ENCODE data around the gene ADCY10. TPM values are rescaled to one million over a fixed set of nuclear protein-coding genes. Genes with fewer than 3 reads are reported as not detected.

Gene ADCY10
- total RNA-seq, 3 donors from 2014 or later (not counting 1 experiment from before 2014, with no cell fraction given), result 0.42 to 1.00 TPM; not detected in 1

DNA sequence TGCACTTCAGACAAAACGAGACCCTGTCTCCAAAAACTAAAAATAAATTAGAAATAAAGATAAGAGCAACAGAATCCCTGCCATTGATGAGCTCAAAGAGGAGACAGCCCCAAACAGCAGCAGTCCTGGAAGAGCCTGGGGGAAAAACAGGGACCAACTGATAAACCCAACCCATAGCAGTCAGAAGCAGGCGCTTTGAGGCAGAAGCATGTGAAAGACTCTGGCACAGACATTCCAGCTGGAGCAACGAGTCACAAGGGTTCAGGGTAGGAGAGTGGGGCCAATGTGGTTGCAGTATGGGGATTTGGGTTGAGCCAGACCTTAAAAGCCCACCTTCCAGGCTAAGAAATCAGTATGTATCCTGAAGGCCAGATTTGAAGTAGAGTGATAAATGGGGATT is 113.7 kb downstream of the ADCY10 start:
- ATAC-seq (no peak), DNase-seq (no peak)
- Histone ChIP-seq H3K4me3 (ENCODE audit: low read length) (no peak overlapping the region), H3K4me1 (ENCODE audit: control insufficient read depth, insufficient read depth, low read length) (peaks cover 13% of the 10 kb centered on the region), H3K27ac (ENCODE audit: low read length) (no peak overlapping the region), H3K27me3 (ENCODE audit: control insufficient read depth, insufficient read depth, low read length) (no peaks in the 10 kb centered on the region), H3K36me3 (ENCODE audit: control insufficient read depth, insufficient read depth, low read length) (no peaks in the 10 kb centered on the region), H3K9me3 (ENCODE audit: control insufficient read depth, insufficient read depth, low read length) (no peaks in the 10 kb centered on the region)
- Mint-ChIP-seq H3K27ac (no peak overlapping the region), H3K36me3 (no peaks in the 10 kb centered on the region), H3K27me3 (ENCODE audit: low read depth in 2 of 2) (no peaks in the 10 kb centered on the region), H3K4me1 (peaks cover 12 to 20% of the 10 kb centered on the region in 2 donors), H3K4me3 (no peak overlapping the region), H3K9me3 (no peaks in the 10 kb centered on the region)
- TF ChIP-seq, protein P1, sequence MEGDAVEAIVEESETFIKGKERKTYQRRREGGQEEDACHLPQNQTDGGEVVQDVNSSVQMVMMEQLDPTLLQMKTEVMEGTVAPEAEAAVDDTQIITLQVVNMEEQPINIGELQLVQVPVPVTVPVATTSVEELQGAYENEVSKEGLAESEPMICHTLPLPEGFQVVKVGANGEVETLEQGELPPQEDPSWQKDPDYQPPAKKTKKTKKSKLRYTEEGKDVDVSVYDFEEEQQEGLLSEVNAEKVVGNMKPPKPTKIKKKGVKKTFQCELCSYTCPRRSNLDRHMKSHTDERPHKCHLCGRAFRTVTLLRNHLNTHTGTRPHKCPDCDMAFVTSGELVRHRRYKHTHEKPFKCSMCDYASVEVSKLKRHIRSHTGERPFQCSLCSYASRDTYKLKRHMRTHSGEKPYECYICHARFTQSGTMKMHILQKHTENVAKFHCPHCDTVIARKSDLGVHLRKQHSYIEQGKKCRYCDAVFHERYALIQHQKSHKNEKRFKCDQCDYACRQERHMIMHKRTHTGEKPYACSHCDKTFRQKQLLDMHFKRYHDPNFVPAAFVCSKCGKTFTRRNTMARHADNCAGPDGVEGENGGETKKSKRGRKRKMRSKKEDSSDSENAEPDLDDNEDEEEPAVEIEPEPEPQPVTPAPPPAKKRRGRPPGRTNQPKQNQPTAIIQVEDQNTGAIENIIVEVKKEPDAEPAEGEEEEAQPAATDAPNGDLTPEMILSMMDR (IDR thresholded peaks at IDR 0.05), result no peak
- intact Hi-C loops (cut with micrococcal nuclease), result no loop called here
- WGBS (ENCODE audit: insufficient coverage), result 82% methylated on average over 3 of the region's 3 CpGs

DNA sequence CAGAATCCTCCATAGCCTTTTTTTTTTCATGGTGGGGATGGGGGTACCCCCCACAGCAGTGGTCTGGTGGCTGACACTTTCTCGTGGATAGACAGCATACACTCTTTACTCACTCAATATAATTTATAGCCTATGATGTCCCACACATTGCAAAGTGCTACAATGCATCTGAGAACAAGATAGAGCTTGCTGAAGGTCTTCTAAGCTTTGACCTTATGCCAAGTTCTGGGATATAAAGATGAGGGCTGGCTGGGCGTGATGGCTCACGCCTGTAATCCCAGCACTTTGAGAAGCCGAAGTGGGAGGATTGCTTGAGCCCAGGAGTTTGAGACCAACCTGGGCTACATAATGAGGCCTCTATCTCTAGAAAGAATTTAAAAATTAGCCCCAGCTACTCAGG is 114.2 kb downstream of the ADCY10 start:
- TF ChIP-seq, protein P1 (IDR thresholded peaks at IDR 0.05), result no peak
- H3K36me3 Mint-ChIP-seq, result no peaks in the 10 kb centered on the region
- intact Hi-C loops (cut with micrococcal nuclease), result no loop called here
- no peaks in the 10 kb centered on the region for H3K9me3 Mint-ChIP-seq
- Histone ChIP-seq H3K36me3 (ENCODE audit: control insufficient read depth, insufficient read depth, low read length) (no peaks in the 10 kb centered on the region), H3K27ac (ENCODE audit: low read length) (no peak overlapping the region), H3K4me3 (ENCODE audit: low read length) (no peak overlapping the region), H3K4me1 (ENCODE audit: control insufficient read depth, insufficient read depth, low read length) (peaks cover 8% of the 10 kb centered on the region), H3K9me3 (ENCODE audit: control insufficient read depth, insufficient read depth, low read length) (no peaks in the 10 kb centered on the region), H3K27me3 (ENCODE audit: control insufficient read depth, insufficient read depth, low read length) (no peaks in the 10 kb centered on the region)
- DNase-seq (no peak), ATAC-seq (no peak)
- 72% methylated on average over 4 of the region's 4 CpGs for WGBS (ENCODE audit: insufficient coverage)
- H3K27me3 Mint-ChIP-seq (ENCODE audit: low read depth in 2 of 2), result no peaks in the 10 kb centered on the region
- H3K4me1 Mint-ChIP-seq, result peaks cover 7 to 15% of the 10 kb centered on the region in 2 donors
- no peak overlapping the region for H3K27ac Mint-ChIP-seq
- no peak overlapping the region for H3K4me3 Mint-ChIP-seq

DNA sequence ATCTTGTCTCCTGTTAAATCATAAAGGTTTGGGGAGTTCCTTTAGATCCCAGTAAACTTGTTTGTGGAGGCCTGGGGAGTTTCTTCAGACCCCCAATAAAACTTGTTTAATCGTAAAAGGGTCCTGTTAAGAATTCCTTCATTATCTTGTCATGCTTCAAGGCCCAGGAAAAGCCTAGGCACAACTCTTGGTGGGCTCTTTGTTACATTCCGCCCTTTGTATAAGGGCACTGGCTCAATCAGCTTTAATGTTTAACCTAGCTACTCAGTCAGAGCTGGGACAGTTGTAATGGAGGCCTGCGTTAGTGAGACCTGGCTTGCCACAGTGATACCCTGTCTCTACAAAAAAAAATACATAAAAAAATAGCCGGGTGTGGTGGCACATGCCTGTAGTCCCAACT is 115.0 kb downstream of the ADCY10 start:
- 93% methylated on average over 4 of the region's 4 CpGs for WGBS (ENCODE audit: insufficient coverage)
- Histone ChIP-seq H3K4me3 (ENCODE audit: low read length) (no peak overlapping the region), H3K27me3 (ENCODE audit: control insufficient read depth, insufficient read depth, low read length) (no peaks in the 10 kb centered on the region), H3K27ac (ENCODE audit: low read length) (no peak overlapping the region), H3K36me3 (ENCODE audit: control insufficient read depth, insufficient read depth, low read length) (no peaks in the 10 kb centered on the region), H3K9me3 (ENCODE audit: control insufficient read depth, insufficient read depth, low read length) (no peaks in the 10 kb centered on the region), H3K4me1 (ENCODE audit: control insufficient read depth, insufficient read depth, low read length) (peaks cover 6% of the 10 kb centered on the region)
- Mint-ChIP-seq H3K9me3 (no peaks in the 10 kb centered on the region), H3K27me3 (ENCODE audit: low read depth in 2 of 2) (no peaks in the 10 kb centered on the region), H3K36me3 (no peaks in the 10 kb centered on the region), H3K4me3 (no peak overlapping the region), H3K27ac (no peak overlapping the region), H3K4me1 (peaks cover 5 to 7% of the 10 kb centered on the region in 2 donors)
- intact Hi-C loops (cut with micrococcal nuclease), result no loop called here
- TF ChIP-seq, protein P1 (IDR thresholded peaks at IDR 0.05), result no peak
- ATAC-seq (no peak), DNase-seq (no peak)

DNA sequence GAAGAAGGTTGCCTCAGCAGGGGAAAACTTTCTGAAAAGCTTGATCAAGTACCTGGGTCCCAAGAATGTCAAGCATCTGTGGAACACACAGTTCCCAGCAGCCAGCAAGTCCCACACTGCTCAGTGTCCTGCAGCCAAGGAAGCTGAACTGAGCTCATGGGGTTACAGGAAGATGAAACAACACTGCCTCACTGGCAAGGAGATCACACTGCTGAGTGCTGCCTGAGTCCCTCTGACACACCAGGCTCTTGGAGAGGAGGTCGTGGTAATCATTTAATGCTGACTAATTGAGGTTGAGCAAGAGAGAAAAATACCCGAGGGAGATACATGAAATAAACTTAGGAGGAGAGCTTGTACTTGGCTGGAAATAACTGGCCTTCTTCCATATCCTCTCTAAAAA is 116.9 kb downstream of the ADCY10 start:
- 0% methylated on average over 1 of the region's 2 CpGs for WGBS (ENCODE audit: insufficient coverage)
- H3K36me3 Mint-ChIP-seq, result no peaks in the 10 kb centered on the region
- TF ChIP-seq, protein P1 (IDR thresholded peaks at IDR 0.05), result no peak
- H3K4me1 ChIP-seq (ENCODE audit: control insufficient read depth, insufficient read depth, low read length), result no peaks in the 10 kb centered on the region
- H3K36me3 ChIP-seq (ENCODE audit: control insufficient read depth, insufficient read depth, low read length), result no peaks in the 10 kb centered on the region
- intact Hi-C loops (cut with micrococcal nuclease), result no loop called here
- no peaks in the 10 kb centered on the region for H3K27me3 ChIP-seq (ENCODE audit: control insufficient read depth, insufficient read depth, low read length)
- ATAC-seq (no peak), DNase-seq (no peak)
- H3K9me3 ChIP-seq (ENCODE audit: control insufficient read depth, insufficient read depth, low read length), result no peaks in the 10 kb centered on the region
- no peak overlapping the region for H3K4me3 ChIP-seq (ENCODE audit: low read length)
- no peaks in the 10 kb centered on the region for H3K4me1 Mint-ChIP-seq
- H3K27me3 Mint-ChIP-seq (ENCODE audit: low read depth in 2 of 2), result no peaks in the 10 kb centered on the region
- H3K27ac Mint-ChIP-seq, result no peak overlapping the region
- no peak overlapping the region for H3K4me3 Mint-ChIP-seq
- no peak overlapping the region for H3K27ac ChIP-seq (ENCODE audit: low read length)
- no peaks in the 10 kb centered on the region for H3K9me3 Mint-ChIP-seq

All from natural killer cell (primary cell).